Suppressor macrophage (primary cell): ENCODE data around the gene BOLA2B.
"Not testable (repeated sequence)": the region's sequence is repeated elsewhere in the genome, so short reads cannot be mapped to it uniquely, and the experiment has no call there.

Source experiments
- DNase-seq, 4 experiments: peaks; one replicate each; pipeline ENCODE4 v3.0.0-alpha.2; 2020 to 2022
- total RNA-seq, 17 experiments: gene quantifications; one replicate each; lab custom pipeline; 2026; ENCODE audit warnings: mixed read lengths in 6 of 17, inconsistent platforms in 3 of 17; lab: John Stamatoyannopoulos, UW

Gene BOLA2B
- 0 reads per million in 17 experiments for total RNA-seq

DNA sequence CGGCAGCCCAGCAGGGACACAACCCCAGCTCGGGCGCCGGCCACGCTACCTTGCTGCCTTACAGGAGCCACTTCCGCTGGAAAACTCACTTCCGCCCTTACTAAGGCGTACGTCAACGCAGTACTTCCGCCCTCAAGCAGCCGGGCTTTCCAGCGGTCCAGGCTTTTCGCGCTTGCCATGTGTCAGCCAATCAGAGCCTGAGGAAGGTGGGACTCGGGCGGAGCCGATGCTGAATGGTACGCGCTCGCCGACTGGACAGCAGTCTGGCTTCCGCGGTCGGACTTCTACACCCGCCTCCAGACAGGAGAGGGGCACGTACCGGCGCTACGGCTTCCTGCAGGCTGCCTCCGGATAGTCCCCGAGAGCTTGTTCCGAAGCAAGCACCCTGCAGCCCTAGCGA lies at the start of gene BOLA2B, which contains the start of gene SLX1A:
TSS of gene BOLA2B (minus strand) at position 52 of the 400 bp plus-strand sequence. CDS start 71 bp downstream, outside the sequence.
TSS of gene SLX1A (plus strand) at position 261 of the 400 bp plus-strand sequence. CDS start 210 bp downstream, outside the sequence.
- not testable (repeated sequence) for DNase-seq

GRCh38 chr16:30217082-30217481 lies 23.6 kb upstream of the BOLA2B start:
- not testable (repeated sequence) for DNase-seq

- not testable (repeated sequence) for DNase-seq
Observed at GRCh38 chr16:30211414-30211813, 17.9 kb upstream of the BOLA2B start.

DNA sequence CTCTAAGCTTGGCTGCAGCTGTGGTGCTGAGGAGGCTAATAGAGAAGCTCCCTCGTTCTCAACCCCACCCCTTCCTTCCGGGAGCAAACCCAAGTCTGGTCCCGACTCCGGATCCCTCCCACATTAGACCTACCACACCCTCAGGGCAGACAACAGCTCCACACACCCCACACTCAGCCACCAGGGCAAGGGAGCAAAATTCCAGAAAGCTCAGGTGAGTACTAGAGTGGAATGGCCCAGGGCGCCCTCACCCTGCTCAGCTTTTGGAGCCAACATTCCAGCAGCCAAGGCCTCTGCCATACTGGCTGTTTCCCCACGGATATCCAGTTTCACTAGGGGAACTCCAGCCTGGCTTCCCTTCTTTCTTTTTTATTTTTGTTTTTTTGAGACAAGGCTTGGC lies 15.6 kb upstream of the BOLA2B start:
- not testable (repeated sequence) for DNase-seq

DNA sequence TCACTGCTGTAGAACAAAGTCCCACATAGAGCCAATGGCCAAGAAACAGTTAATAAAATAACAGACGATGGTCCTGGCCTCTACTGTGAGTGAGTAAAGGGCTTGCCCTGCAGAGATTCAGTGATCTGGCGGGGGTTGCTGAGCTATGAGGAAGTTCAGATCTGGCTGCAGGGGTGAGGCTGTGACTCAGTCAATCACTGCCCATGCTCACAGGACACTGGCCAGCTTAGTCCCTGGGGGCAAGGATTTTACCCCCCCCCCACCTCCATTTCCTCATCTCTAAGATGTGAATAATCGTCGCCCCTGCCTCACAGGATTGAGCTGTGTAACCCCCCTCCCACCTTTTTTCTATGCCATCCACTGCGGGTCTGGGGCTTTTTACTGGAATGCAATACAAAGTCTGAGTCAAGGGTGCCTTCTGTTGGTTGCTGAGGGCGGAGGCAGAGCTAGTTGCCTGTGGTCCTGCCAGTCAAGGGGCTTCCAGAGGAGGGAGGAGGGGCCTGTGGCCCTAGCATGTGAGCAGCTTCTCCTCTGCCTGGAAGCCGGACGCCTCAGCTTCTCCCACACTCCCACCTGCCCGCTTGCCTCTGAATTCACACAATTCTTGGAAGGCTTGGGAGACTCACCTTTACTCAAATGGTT lies 13.7 kb upstream of the BOLA2B start:
- not testable (repeated sequence) for DNase-seq

DNA sequence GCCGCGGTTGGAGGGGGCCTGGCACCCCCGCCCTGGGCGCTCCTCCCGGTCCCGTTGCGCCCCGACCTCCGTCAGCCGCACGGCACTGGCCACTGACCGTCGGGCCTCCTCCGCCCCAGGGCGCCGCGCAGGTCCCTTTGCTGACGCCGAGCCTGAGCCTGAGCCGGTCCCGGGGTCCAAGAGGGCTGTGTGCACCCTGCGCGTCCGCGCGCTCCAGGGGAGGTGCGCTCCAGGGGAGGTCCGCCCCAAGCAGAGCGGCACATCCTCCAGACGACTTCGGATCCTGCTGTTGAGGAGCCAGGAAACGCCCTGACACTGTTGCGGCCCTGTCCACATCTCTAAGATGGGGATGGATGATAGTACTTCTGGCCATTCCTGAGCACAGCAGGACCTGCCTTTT lies 12.8 kb upstream of the BOLA2B start:
- DNase-seq, result not testable (repeated sequence)

DNA sequence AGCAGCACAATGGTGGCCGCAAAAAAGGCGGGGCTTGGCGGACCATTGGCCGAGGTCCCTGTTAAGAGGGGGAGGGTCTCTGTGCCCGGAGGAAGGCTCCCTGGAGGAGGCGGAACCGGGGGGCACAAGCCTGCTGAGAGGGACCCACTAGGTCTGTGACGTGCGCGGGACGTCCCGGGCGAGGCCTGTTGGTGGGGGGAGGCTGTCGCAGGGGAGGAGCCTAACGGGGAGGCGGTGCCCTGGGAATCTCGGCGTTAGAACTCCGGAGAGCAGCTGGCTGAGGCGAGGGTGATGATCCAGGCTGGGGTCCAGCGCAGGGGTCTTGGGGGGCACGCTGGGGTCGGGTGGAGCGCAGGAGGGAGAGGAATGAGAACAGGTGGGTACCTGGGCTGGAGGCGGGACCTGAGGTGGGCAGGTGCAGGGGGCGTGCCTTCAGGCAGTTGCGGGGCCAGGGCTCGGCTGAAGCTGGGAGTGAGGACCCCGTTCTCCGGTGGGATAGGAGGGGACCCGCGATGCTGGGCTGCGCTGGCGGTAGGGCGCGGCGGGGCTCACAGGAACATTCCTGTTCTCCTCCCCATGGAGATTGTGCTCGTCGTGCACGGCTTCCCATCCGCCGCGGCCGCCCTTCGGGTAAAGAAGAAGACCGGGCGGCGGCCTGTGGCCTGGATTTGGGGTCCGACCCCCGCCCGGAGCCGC lies 12.2 kb upstream of the BOLA2B start:
- DNase-seq, result not testable (repeated sequence)

DNA sequence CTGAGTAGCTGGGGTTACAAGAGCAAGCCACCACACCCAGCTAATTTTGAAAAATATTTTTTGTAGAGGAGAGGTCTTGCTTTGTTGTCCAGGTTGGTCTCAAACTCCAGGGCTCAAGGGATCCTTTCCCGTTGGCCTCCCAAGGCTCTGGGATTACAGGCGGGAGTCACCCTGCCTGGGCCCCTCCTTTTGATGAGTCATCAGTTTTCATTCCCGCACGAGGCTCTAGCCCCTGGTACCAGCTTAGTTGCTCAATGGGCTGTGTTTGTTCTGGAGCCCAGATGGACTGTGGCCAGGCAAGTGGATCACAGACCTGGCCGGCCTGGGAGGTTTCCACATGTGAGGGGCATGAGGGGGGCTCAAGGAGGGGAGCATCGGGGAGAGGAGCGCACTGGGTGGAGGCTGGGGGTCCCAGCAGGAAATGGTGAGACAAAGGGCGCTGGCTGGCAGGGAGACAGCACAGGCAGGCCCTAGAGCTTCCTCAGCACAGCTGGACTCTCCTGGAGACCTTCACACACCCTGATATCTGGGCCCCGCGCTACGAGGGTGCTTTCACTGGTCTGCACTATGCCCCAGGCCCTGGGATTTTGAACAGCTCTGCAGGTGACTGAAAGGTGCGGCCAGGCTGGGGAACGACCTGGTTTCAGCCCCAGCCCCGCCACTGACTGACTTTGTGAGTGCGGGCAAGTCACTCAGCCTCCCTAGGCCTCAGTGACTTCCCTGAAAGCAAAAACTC lies 6.3 kb upstream of the BOLA2B start:
- DNase-seq, result not testable (repeated sequence)

DNA sequence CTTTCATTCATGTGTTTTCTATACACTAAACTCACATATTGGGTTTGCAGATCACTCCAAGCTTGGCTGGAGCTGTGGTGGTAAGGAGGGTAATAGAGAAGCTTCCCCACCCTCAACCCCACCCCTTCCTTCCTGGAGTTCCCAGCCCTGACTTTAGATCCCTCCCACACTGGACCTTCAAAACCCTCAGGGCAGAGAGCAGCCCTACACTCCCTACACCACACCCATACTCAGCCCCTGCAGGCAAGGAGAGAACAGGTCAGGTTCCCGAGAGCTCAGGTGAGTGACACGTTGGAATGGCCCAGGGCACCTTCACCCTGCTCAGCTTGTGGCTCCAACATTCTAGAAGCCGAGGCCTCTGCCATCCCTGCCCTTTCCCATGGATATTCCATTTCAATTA lies 5.6 kb upstream of the BOLA2B start, which contains the start of gene SULT1A3:
TSS of gene SULT1A3 (plus strand) at position 207 of the 400 bp plus-strand sequence. CDS start 1,474 bp downstream, outside the sequence.
- not testable (repeated sequence) for DNase-seq

DNA sequence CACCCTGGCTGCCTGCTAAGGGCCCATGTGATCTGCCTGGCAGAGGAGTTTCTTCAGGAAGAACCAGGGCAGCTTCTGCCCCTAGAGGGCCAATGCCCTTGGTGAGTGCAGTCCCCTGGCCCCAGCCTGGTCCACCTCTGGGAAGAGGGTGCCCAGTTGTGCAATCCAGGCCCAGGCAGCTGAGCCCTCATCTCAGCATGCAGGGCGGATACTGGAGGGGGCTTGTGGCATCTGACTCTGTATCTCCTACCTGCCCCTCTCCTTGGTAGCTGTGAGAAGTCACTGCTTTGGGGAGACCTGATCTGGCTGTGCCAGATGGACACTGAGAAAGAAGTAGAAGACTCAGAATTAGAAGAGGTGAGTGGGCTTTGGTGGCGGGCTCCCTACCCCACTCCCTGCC lies 3.5 kb upstream of the BOLA2B start:
- not testable (repeated sequence) for DNase-seq

- not testable (repeated sequence) for DNase-seq
Observed at GRCh38 chr16:30194172-30194925, 883 bp upstream of the BOLA2B start.

- not testable (repeated sequence) for DNase-seq
Observed at GRCh38 chr16:30193098-30193497, 368 bp downstream of the BOLA2B start.

DNA sequence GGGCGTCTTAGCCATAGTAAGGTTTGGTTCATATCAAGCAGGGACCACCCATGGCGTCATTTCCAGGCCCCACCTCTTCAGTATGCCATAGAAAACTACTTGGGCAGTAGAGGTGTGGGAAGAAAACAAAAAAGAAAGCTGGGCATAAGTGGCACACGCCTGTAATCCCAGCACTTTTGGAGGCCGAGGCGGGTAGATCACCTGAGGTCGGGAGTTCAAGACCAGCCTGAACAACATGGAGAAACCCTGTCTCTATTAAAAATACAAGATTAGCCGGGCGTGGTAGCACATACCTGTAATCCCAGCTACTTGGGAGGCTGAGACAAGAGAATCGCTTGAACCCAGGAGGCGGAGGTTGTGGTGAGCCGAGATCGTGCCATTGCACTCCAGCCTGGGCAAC lies 2.3 kb downstream of the BOLA2B start:
- DNase-seq, result not testable (repeated sequence)

GRCh38 chr16:30187971-30188561 lies 5.4 kb downstream of the BOLA2B start:
- no peak for DNase-seq

DNA sequence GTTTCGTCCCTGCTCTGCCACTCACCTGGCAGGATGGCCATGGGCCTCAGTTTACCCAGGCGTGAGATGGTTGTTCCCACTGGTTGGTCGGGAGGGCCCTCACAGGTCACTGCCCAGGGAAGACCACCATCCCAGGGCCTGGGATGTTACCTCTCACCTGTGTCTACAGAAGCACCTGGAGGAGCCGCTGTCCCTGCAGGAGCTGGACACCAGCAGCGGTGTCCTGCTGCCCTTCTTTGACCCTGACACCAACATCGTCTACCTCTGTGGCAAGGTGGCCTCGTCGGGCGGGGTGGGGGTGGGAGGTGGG lies 6.0 kb downstream of the BOLA2B start:
- no peak for DNase-seq

GRCh38 chr16:30186782-30187555 lies 6.5 kb downstream of the BOLA2B start:
- DNase-seq, result peak; percentile 83 to 92 (median 88)

- peak in 3 of 4 experiments; percentile 31 to 45 (median 45) for DNase-seq
Observed at GRCh38 chr16:30186444-30186781, 7.1 kb downstream of the BOLA2B start.

DNA sequence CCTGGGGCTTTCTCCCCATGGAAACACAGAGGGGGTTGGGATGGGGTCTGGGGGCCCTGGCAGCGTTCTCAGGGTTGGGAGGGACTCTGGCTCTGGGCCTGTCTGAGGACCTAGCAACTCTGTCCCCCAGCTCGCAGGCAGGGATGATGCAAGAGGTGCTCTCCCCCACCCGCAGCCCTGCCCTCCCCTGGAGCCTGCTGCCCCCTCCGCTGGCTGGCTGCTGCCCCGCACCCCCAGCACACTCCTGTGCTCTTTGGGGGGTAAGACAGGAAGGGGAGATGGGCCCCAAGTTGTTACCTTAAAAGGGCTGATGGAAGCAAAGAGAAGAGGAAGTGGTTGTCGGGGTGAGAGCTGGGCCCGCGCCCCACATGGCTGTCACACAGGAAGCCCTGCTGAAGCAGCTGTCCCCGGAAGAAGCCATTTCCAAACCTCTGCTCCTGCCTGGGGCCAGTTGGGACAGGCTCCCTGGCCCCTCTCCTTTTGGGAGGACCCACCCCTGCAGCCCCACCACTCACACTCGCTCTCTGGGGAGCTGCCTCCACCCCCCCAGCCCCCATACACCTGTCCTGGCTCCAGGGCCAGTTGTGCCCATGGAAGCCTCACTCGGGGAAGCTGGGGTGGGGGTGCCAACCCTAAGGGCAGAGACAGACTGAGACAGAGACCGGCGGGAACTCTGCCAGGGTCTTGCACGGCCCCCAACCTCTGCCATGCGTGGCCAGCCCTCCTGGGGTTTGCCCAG lies 7.6 kb downstream of the BOLA2B start:
- DNase-seq, result peak; percentile 81 to 90 (median 87)

- DNase-seq, result peak; percentile 51 to 70 (median 66)
Observed at GRCh38 chr16:30184891-30185682, 8.4 kb downstream of the BOLA2B start.
